Measurements from ENCODE around the gene SLC2A4.
A peak's percentile ranks its signal among the peaks of the same experiment; 100 is the strongest.

SLC2A4 gene

DNA sequence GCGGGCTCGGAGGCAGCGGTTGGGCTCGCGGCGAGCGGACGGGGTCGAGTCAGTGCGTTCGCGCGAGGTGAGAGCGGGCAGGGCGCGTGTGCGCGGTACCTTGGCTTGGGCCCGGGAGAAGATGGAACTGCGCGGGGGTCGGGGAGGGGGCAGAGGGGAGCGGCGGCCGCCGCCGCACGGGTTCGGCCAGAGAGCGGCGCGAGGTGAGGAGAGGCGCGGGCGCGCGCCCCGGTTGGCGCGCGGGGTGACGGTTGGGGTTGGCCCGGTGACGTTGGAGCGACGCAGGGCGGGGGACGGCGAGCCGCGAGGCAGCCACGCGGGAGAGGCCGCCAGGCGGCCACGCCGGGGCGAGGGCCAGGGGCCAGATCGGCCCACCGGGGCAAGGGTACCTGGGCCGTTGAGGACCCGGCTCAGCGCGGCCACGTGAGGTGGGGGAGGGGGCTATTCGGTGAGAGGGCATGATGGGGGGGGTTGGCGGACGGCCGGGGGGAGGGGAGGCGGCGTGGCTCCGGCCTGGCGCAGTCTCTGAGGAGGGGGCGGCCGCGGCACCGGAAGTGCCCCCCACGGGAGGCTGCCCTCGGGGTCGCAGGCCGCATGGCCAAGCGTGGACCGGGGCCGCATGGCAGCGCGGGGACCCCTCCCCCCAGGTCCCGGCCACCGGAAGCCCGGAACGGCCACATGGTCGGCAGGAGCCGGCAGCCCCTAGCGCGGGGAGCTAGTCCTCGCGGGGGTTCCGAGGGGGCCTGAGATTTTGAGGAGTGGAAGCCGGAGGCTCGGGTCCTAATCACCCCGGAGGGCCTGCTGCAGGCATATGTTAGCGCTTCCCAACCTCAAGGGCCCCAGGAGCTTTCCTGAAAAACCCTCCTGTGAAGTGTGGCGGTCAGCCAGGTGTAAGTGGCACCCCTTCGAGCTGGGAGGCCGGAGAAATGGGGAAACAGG is 26.4 kb downstream of the SLC2A4 start:
- DNase-seq, result peak; percentile 53

DNA sequence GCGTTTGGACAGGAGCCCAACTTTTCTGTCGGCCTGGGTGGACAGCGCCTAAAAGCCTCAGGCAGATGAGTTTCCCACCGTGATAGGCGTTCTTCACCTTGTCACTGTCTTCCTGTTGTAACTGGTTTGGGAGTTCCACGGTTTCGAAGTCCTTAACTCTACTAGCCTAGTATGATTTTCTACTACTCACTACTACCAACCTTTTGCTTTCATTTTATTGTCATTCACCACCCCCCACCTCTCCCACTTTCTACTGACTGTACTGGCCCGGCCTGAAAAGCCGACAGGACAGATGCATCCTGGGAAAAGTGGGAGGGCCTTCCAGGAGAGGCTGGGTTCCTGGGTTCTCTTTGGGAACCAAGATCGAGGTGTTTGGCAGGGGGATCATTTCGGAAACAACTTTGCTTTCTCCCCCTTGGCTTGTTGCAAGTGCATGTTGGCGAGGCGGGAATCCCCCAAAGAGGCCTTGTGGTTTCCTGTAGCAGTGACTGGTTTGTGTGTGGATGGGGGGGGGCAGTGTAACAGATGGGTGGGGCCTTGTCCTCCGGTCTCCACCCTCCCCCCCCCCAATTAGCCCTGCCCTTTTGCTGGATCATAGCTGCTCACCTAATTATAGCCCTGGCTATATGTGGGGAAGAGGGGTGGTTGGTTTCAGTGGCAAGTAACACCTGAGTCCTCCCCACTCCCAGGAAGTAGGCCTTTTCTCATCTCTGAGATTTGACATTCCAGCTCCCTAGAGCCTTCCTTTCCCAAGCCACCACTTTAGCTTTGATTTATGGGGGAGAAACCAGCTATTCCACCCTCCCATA is 27.3 kb downstream of the SLC2A4 start:
- peak; percentile 88 for DNase-seq

GRCh38 chr17:7309628-7310027 is 28.1 kb downstream of the SLC2A4 start:
- DNase-seq, result no peak

DNA sequence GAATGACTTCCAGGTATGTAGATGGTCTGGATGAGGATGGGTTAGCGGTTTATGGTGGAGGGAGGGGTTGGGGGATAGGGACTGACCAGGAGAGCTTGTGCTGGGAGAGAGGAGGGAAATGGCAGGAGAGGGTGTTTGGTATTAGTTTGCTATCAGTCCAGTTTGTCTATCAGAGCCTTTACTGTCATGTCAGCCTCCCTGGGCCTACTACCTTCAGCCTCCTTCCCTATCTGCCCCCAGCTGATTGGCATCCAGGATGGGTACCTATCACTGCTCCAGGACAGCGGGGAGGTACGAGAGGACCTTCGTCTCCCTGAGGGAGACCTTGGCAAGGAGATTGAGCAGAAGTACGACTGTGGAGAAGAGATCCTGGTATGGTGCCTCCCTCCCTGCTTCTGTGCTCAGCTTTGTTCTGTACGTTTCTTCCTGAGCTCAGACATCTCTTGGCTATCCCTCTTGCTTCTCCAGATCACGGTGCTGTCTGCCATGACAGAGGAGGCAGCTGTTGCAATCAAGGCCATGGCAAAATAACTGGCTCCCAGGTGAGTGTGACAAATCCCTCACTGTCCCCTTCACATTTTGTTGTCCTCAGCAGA is 29.7 kb downstream of the SLC2A4 start:
- DNase-seq, result no peak

GRCh38 chr17:7312432-7313087 is 31.0 kb downstream of the SLC2A4 start:
- no peak for DNase-seq

GRCh38 chr17:7313088-7313889 is 31.8 kb downstream of the SLC2A4 start:
- DNase-seq, result no peak

DNA sequence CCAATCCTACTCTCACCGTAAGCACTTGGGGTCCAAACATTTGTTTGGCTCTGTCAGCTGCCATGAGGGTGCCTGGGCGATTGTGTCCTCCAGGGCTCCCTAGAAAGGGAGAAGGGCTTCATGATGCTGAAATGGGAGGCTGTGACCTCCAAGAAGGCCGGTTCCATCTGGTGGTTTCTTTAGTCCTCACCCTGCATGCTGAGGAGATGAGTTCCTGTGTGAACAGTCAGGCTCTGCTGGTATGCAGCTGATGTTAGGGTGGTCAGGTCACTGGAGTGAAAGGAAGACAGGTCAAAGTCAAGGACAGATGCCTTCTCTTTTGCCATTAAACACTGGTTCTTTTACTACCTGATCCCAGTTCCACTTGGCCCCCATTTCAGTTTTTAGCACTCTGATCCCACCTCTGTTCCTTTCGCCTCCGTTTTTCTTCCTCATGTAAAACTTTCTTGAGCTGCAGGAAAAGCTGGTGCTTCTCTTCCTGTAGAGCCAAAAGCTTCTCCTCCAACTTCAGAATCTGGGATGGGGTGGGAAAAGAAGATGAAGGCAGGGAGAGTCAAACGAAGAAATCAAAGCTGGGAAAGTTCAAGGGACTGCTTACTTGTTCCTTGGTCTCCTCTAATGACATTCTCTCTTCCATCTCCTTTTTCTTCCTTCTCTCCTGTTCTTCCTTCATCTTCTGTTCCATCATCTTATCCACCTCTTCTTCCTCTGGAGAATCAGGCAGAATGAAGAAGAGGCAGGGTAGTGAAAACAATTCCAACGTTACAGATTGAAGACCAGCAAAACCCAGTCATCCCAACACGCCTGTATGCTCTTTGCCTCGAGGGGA is 32.6 kb downstream of the SLC2A4 start:
- DNase-seq, result no peak

DNA sequence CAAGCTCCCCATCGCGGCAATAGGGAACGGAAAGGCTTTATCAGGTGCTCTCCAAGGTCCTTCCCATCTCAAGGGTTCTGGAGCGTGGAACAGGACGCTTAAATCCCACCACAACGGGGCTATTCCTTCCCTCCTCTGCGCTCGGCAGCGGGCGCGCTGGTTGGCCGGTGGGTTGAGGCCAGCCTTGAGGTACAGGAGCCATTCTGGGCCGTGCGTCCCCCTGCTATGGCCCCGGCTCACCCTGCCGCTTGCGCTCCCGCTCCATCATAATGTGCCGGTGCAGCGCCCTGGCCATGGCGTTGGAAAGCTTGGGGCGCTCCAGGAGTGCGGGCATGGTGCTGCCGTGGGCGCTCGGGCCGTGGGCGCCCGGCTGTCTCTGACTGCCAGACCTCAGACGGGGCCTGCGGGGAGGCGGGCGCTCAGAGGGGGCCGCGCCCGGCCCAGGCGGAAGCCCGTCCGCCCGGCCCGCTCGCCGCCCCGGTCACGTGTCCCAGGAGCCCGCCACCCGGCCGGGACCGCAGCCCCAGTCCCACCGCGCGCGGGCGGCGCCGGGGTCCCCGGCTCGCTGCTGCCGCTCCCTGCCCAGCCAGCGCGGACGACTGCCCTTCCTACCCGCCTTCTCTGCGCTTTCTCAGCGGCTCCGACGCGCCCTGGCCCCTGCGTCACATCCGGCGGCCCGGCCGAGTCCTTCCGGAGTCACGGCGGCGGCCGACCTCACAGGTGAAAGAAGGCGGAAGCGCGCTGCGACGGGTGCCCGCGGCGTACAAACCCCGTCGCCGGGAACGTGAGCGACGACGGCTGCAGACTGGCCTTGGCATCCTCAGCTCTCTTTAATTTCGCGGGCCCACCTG is 33.4 kb downstream of the SLC2A4 start, which contains the start of gene GPS2:
GPS2 (minus strand) TSS at position 642 of the 851 bp plus-strand sequence; CDS start at position 334, 308 bp downstream.
- peak; percentile 94 for DNase-seq

GRCh38 chr17:7315570-7316235 is 34.2 kb downstream of the SLC2A4 start:
- no peak for DNase-seq

DNA sequence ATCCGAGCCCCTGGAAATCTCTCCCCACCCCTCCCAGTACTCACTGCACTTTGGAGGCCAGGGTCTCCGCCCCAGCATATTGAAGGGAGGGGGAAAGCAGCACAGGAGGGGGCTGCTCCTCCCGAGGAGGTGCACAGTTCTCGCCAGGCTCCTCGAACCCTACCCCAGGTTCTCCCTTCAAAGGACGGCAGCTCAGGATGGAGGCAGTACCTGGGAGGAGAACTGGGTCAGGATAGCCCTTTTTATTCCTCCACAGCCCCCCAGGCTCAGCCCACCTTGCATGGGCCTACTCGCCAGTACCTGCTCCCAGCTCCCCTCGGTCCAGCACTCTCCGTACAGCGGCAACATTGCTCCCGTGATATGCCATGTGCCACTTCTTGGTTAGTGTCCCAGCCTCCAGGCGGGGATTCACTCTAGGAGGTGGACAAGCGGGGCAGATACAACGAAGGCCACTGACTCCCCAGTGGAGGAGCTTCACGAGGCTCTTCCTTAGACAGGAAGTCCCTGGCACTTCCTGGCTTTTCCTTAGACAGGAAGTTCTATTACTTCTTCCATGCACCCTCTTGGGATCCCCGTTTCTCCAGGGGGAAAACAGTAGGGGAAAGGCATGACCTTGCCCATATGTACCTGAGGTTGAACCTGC is 35.8 kb downstream of the SLC2A4 start:
- no peak for DNase-seq

DNA sequence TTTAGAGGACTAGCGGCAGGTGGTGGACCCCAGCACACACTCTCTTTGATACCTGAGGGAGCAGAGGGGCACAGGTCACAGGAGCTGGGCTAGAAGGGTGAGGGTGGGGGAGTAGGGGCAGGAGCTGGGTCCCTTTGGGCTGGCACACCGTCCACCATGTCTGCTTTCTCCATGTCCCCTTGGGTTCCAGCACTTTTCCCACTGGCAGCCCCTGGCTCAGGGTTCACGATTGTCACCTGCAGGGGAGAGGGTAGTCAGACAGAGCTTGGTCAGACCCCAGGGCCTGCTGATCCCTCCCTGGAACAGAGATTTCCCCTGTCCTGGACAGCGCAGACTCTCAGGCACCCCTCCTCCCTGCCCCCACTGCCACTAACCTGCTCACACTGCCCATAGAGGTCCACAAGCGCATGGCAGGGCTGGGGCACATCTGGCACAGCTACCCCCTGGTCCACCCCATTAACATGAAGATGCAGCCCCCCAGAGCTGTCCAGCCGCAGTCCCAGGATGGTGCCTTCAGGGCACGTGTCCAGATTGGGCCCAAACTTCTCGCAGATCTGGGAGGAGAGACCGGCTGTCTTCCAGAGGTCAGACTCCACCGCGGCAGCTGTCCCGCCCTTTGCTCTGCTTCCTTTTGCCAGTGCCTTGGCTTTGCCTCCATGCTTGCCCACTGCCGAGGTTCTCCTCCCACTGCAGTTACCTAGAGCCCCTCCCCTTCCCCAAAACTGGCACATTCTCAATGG is 36.8 kb downstream of the SLC2A4 start:
- DNase-seq, result no peak

GRCh38 chr17:7321466-7321865 is 39.9 kb downstream of the SLC2A4 start:
- DNase-seq, result no peak

GRCh38 chr17:7322520-7323194 is 41.1 kb downstream of the SLC2A4 start:
- DNase-seq, result no peak

DNA sequence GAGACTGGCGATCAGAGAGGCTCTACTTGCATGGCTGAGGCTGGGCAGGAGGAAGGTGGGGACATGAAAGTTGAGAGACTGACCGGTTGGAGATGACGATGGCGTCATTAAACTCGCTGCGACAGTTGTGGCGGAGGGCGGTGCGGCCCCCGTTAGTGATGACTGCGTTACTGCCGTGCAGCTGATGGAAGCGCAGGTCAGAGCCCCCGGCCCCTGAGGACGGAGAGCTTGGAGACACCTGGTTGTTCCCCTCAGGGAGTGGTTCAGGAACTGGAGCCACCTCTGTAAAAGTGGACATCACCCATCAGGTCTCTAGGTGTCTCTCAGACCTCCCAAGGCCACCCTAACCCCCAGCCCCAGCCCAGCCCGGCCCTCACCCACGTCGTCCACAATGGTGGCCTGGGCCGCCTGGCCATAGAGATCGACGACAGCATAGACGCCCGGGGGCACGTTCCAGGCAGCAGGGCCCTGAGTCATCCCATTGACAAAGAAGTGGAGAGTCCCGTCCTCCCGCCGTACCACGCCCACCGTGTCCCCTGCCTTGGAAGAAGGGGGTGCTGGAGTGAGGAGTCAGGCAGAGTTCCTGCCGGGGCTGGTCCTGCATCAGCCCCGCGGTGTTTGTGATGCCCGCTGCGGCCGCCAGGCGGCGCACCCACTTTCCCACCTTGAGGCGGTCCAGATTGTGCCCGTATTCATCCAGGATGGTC is 42.4 kb downstream of the SLC2A4 start:
- DNase-seq, result peak; percentile 79

DNA sequence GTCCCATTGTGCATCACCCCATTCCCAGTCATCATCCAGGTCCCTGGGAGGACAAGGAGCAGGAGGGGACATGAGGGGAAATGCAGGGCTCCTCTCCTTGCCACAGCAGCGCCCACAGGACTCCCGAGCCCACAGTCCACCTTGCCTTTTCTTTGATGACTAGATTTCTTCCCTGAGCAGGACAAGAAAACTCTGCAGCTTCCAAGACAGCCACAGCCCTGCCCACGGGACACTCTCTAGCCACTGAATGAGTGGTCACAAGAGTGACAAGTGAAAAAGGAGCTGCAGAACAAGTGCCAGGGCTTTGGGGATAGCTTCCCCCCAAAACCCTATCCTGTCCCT is 42.9 kb downstream of the SLC2A4 start:
- no peak for DNase-seq

DNA sequence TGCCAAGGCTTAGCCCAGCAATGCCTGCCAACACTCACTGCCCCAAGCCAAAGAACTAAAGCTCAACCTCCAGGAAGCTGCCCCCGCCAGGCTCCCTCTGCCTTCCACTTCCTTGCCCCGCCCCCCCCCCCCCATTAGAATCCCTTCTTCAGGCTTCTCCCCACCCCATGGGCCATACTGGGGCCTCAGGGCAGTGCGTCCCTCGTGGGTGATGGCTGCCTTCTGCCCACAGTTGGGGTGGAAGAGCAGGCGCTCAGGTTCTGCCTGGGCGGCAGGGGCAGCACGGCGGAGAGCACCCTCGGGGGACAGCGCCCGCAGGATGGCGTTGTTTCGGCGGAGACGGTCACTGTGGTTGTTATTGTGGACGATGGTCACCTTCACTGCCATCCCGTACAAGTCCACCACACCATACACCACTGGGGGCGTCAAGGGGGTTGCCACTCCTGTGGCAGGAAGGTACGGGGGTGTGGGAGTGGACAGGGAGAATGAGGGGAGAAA is 43.6 kb downstream of the SLC2A4 start:
- DNase-seq, result no peak

GRCh38 chr17:7326186-7326585 is 44.7 kb downstream of the SLC2A4 start:
- no peak for DNase-seq

Data from CD4-positive, alpha-beta T cell treated with Interleukin-17A for 4 hours (primary cell).